ENCODE results near the gene PAK4. TPM values are rescaled to one million over a fixed set of nuclear protein-coding genes. Genes with fewer than 3 reads are reported as not detected.

Gene PAK4
- polyA plus RNA-seq, 1 of the 3 experiments (the other 2 are of a cell fraction) = 36.4 TPM

DNA sequence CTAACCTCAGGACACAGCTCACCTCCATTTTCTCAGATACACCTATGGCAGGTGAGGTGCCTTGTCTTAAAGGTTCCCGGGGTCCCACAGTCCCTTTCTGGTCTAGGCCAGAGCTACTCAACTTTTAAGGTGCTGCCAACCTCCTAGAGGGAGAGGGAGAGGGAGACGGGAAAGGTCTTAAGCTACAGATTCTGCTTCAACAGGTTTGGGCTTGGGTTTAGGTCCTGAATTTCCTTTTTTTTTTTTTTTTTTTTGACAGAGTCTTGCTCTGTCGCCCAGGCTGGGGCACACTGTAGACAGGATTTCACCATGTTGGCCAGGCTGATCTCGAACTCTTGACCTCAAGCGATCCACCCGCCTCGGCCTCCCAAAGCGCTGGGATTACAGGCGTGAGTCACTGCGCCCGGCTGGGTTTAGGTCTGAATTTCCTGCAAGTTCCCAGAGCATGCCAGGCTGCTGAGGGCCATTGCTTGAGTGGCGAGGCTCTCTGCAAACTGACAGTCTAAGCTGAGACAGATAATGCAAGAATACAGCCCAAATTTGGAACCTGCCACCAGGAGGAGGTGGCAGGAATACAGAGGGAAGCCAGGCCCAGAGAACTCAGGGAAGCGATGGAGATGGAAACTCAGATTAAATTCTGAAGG is 86.3 kb downstream of the PAK4 start:
- H3K79me2 ChIP-seq (ENCODE audit: insufficient read depth) = no peaks in the 10 kb centered on the region
- ChIA-PET POLR2A (no interaction called here), CTCF (interaction anchor here (1.1 to 1.9 kb wide), 3 partner anchors 9 to 117 kb away, joined by 3 to 7 read pairs (median 4); no protein-coding TSS in a partner anchor)
- H4K20me1 ChIP-seq (ENCODE audit: insufficient read depth) = no peaks in the 10 kb centered on the region
- WGBS (ENCODE audit: low lambda C conversion rate) = 73% methylated on average over 13 of the region's 13 CpGs
- H3K4me1 ChIP-seq (ENCODE audit: control insufficient read depth in 1 of 2, insufficient read depth in 2 of 2, low read depth in 1 of 2, low read length in 1 of 2) = no peaks in the 10 kb centered on the region
- H2AFZ ChIP-seq (ENCODE audit: low read depth) = no peak overlapping the region
- H3F3A ChIP-seq (replicated peaks; ENCODE audit: insufficient read depth) = no peaks in the 10 kb centered on the region
- no peaks in the 10 kb centered on the region for H3K9me2 ChIP-seq
- no peak overlapping the region for H3K4me3 ChIP-seq (ENCODE audit: low read depth in 2 of 2, low read length in 1 of 2)
- DNase-seq = peak; percentile 13
- no peaks in the 10 kb centered on the region for H3K27me3 ChIP-seq (ENCODE audit: insufficient read depth)
- TF ChIP-seq FOXJ3 (CRISPR knock-in tag; IDR thresholded peaks at IDR 0.05) = no peak
- TF ChIP-seq ELF1 (IDR thresholded peaks at IDR 0.05) = no peak
- TF ChIP-seq, protein P1, sequence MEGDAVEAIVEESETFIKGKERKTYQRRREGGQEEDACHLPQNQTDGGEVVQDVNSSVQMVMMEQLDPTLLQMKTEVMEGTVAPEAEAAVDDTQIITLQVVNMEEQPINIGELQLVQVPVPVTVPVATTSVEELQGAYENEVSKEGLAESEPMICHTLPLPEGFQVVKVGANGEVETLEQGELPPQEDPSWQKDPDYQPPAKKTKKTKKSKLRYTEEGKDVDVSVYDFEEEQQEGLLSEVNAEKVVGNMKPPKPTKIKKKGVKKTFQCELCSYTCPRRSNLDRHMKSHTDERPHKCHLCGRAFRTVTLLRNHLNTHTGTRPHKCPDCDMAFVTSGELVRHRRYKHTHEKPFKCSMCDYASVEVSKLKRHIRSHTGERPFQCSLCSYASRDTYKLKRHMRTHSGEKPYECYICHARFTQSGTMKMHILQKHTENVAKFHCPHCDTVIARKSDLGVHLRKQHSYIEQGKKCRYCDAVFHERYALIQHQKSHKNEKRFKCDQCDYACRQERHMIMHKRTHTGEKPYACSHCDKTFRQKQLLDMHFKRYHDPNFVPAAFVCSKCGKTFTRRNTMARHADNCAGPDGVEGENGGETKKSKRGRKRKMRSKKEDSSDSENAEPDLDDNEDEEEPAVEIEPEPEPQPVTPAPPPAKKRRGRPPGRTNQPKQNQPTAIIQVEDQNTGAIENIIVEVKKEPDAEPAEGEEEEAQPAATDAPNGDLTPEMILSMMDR (IDR thresholded peaks at IDR 0.05) = no peak
- TF ChIP-seq CHD2 (IDR thresholded peaks at IDR 0.05; ENCODE audit: low read length, partially characterized antibody) = no peak
- TF ChIP-seq RFX5 (IDR thresholded peaks at IDR 0.05; ENCODE audit: low read length) = no peak
- TF ChIP-seq, protein P2, sequence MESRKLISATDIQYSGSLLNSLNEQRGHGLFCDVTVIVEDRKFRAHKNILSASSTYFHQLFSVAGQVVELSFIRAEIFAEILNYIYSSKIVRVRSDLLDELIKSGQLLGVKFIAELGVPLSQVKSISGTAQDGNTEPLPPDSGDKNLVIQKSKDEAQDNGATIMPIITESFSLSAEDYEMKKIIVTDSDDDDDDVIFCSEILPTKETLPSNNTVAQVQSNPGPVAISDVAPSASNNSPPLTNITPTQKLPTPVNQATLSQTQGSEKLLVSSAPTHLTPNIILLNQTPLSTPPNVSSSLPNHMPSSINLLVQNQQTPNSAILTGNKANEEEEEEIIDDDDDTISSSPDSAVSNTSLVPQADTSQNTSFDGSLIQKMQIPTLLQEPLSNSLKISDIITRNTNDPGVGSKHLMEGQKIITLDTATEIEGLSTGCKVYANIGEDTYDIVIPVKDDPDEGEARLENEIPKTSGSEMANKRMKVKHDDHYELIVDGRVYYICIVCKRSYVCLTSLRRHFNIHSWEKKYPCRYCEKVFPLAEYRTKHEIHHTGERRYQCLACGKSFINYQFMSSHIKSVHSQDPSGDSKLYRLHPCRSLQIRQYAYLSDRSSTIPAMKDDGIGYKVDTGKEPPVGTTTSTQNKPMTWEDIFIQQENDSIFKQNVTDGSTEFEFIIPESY (IDR thresholded peaks at IDR 0.05; ENCODE audit: borderline replicate concordance, low read depth) = no peak
- no peak for TF ChIP-seq EP300 (IDR thresholded peaks at IDR 0.05; ENCODE audit: borderline replicate concordance in 1 of 2, low read depth in 1 of 2, low read length in 1 of 2)
- H3K27ac ChIP-seq (ENCODE audit: low read depth in 2 of 2, low read length in 1 of 2) = no peak overlapping the region
- H3K9me3 ChIP-seq = no peaks in the 10 kb centered on the region
- no peak overlapping the region for H3K9ac ChIP-seq
- no peaks in the 10 kb centered on the region for H3K36me3 ChIP-seq (replicated peaks in 1 of 2; ENCODE audit: control insufficient read depth in 1 of 2, insufficient read depth in 2 of 2, low read length in 1 of 2)
- no peak overlapping the region for H3K4me2 ChIP-seq

DNA sequence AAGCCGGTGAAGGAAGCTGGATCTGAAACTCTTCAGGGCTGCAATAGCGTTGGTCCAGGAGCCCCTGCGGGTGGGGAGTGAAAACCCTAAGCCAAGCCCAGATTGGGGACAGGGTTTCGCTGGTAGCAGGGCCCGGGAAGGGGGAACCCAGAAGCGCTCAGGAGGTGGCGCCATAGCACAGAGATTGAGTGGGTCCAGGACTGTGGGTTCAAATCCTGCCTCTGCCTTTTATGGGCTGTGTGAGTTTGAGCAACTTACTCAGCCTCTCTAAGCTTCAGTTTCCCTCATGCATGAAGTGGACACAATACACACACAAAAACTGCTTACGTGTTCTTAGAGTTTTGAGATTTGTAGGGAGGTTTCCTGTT is 86.8 kb downstream of the PAK4 start:
- ChIA-PET POLR2A (no interaction called here), CTCF (interaction anchor here (1.0 to 1.9 kb wide), 4 partner anchors 9 to 153 kb away, joined by 3 to 7 read pairs (median 4); no protein-coding TSS in a partner anchor)
- Histone ChIP-seq H3K9me3 (no peaks in the 10 kb centered on the region), H3K4me3 (ENCODE audit: low read depth in 2 of 2, low read length in 1 of 2) (no peak overlapping the region), H3K27me3 (ENCODE audit: insufficient read depth) (no peaks in the 10 kb centered on the region), H3K4me2 (no peak overlapping the region), H3K36me3 (replicated peaks in 1 of 2; ENCODE audit: control insufficient read depth in 1 of 2, insufficient read depth in 2 of 2, low read length in 1 of 2) (no peaks in the 10 kb centered on the region), H3F3A (replicated peaks; ENCODE audit: insufficient read depth) (no peaks in the 10 kb centered on the region), H3K9ac (no peak overlapping the region), H3K4me1 (ENCODE audit: control insufficient read depth in 1 of 2, insufficient read depth in 2 of 2, low read depth in 1 of 2, low read length in 1 of 2) (no peaks in the 10 kb centered on the region), H2AFZ (ENCODE audit: low read depth) (no peak overlapping the region), H3K9me2 (no peaks in the 10 kb centered on the region), H3K79me2 (ENCODE audit: insufficient read depth) (no peaks in the 10 kb centered on the region), H4K20me1 (ENCODE audit: insufficient read depth) (no peaks in the 10 kb centered on the region), H3K27ac (ENCODE audit: low read depth in 2 of 2, low read length in 1 of 2) (no peak overlapping the region)
- TF ChIP-seq, protein P3, sequence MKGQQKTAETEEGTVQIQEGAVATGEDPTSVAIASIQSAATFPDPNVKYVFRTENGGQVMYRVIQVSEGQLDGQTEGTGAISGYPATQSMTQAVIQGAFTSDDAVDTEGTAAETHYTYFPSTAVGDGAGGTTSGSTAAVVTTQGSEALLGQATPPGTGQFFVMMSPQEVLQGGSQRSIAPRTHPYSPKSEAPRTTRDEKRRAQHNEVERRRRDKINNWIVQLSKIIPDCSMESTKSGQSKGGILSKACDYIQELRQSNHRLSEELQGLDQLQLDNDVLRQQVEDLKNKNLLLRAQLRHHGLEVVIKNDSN (IDR thresholded peaks at IDR 0.05; ENCODE audit: borderline replicate concordance, low read depth) = no peak
- TF ChIP-seq SMC3 (IDR thresholded peaks at IDR 0.05; ENCODE audit: low read depth, low read length) = peak; percentile 56
- TF ChIP-seq RXRA (IDR thresholded peaks at IDR 0.05; ENCODE audit: borderline replicate concordance, low read depth) = no peak
- TF ChIP-seq, protein P1 (IDR thresholded peaks at IDR 0.05) = peak; percentile 45
- TF ChIP-seq RCOR1 (IDR thresholded peaks at IDR 0.05; ENCODE audit: low read length) = no peak
- TF ChIP-seq RAD21 (IDR thresholded peaks at IDR 0.05; ENCODE audit: low read length) = peak; percentile 70
- TF ChIP-seq, protein P2 (IDR thresholded peaks at IDR 0.05; ENCODE audit: borderline replicate concordance, low read depth) = no peak
- TF ChIP-seq, protein P4, sequence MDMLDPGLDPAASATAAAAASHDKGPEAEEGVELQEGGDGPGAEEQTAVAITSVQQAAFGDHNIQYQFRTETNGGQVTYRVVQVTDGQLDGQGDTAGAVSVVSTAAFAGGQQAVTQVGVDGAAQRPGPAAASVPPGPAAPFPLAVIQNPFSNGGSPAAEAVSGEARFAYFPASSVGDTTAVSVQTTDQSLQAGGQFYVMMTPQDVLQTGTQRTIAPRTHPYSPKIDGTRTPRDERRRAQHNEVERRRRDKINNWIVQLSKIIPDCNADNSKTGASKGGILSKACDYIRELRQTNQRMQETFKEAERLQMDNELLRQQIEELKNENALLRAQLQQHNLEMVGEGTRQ (IDR thresholded peaks at IDR 0.05; ENCODE audit: borderline replicate concordance, low read depth, low read length) = no peak
- no peak for TF ChIP-seq YY1 (IDR thresholded peaks at IDR 0.05; ENCODE audit: low read depth)
- 22% methylated on average over 8 of the region's 8 CpGs for WGBS (ENCODE audit: low lambda C conversion rate)
- DNase-seq = peak; percentile 66
